GM21717 (cell line): Measurements from ENCODE around the gene ADAMTSL4.
A peak's percentile ranks its signal among the peaks of the same experiment; 100 is the strongest.
"Not testable (repeated sequence)": the region's sequence is repeated elsewhere in the genome, so short reads cannot be mapped to it uniquely, and the experiment has no call there.

Source experiments
- ATAC-seq: cut with Tn5 transposase; IDR thresholded peaks from one replicate; pipeline ENCODE4 v1.9.1; 2021; ENCODE audit warnings: mild to moderate bottlenecking, moderate library complexity; ENCODE audit not compliant: unreplicated experiment

The ADAMTSL4 gene

GRCh38 chr1:150566589-150567340 is 17.6 kb downstream of the ADAMTSL4 start:
- ATAC-seq: no peak

GRCh38 chr1:150567341-150567716 is 18.1 kb downstream of the ADAMTSL4 start:
- ATAC-seq: peak; percentile 23

GRCh38 chr1:150567717-150568593 is 18.7 kb downstream of the ADAMTSL4 start:
- peak; percentile 7 for ATAC-seq

- ATAC-seq: no peak
These were observed 19.4 kb downstream of the ADAMTSL4 start for GRCh38 chr1:150568594-150568966.

GRCh38 chr1:150572918-150573647 is 23.9 kb downstream of the ADAMTSL4 start:
- ATAC-seq: no peak

- not testable (repeated sequence) for ATAC-seq
These were observed 24.5 kb downstream of the ADAMTSL4 start for GRCh38 chr1:150573648-150574071.

GRCh38 chr1:150574260-150575071 is 25.3 kb downstream of the ADAMTSL4 start:
- ATAC-seq: no peak

GRCh38 chr1:150575072-150575489 is 25.9 kb downstream of the ADAMTSL4 start:
- no peak for ATAC-seq

- no peak for ATAC-seq
These were observed 26.5 kb downstream of the ADAMTSL4 start for GRCh38 chr1:150575518-150576366.

GRCh38 chr1:150576367-150576711 is 27.1 kb downstream of the ADAMTSL4 start:
- ATAC-seq: no peak

GRCh38 chr1:150576794-150577556 is 27.8 kb downstream of the ADAMTSL4 start:
- ATAC-seq: no peak

- ATAC-seq: no peak
These were observed 28.5 kb downstream of the ADAMTSL4 start for GRCh38 chr1:150577557-150578271.

GRCh38 chr1:150578272-150579109 is 29.3 kb downstream of the ADAMTSL4 start:
- peak; percentile 15 for ATAC-seq

GRCh38 chr1:150579110-150579944 is 30.1 kb downstream of the ADAMTSL4 start, which contains the start of gene MCL1:
MCL1 (minus strand) TSS chr1:150579610; CDS start chr1:150579530, 80 bp downstream.
- peak; percentile 84 for ATAC-seq

GRCh38 chr1:150579945-150580642 is 30.9 kb downstream of the ADAMTSL4 start:
- peak; percentile 11 for ATAC-seq

- not testable (repeated sequence) for ATAC-seq
These were observed 31.8 kb downstream of the ADAMTSL4 start for GRCh38 chr1:150580966-150581365.
